22Rv1 (cell line): Measurements from ENCODE around the gene SDHB.

Experiments
- H3K27ac ChIP-seq: fragments of 450-650 bp; 2 replicates; pipeline ENCODE4 v1.5.1; 2017
- ZFX ChIP-seq: fragments of 450-650 bp; IDR thresholded peaks from 2 replicates; pipeline ENCODE4 v1.6.1; 2017; ENCODE audit warnings: antibody characterized with exemption, borderline replicate concordance
- TF ChIP-seq, protein P1 (sequence below): fragments of 450-650 bp; IDR thresholded peaks from 2 replicates; pipeline ENCODE4 v1.5.1; 2017; ENCODE audit warnings: mild to moderate bottlenecking

Gene SDHB

DNA sequence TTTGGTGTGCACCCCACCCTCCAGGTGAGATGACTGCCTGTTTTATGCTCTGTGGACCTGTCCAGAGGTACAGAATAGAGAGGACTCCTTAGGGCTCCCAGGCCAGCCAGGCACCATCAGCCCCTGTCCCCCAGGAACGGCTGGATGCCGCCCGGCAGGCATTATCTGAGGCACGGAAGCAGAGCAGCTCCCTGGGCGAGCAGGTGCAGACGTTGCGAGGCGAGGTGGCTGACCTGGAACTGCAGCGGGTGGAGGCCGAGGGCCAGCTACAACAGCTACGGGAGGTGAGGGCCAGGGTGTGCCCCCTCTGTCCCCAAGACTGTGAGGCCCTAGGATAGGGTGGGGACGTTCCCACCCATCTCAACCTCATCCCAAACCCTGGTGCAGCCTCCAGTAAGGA lies 84.2 kb downstream of the SDHB start:
- H3K27ac ChIP-seq = no peak overlapping the region
- TF ChIP-seq, protein P1, sequence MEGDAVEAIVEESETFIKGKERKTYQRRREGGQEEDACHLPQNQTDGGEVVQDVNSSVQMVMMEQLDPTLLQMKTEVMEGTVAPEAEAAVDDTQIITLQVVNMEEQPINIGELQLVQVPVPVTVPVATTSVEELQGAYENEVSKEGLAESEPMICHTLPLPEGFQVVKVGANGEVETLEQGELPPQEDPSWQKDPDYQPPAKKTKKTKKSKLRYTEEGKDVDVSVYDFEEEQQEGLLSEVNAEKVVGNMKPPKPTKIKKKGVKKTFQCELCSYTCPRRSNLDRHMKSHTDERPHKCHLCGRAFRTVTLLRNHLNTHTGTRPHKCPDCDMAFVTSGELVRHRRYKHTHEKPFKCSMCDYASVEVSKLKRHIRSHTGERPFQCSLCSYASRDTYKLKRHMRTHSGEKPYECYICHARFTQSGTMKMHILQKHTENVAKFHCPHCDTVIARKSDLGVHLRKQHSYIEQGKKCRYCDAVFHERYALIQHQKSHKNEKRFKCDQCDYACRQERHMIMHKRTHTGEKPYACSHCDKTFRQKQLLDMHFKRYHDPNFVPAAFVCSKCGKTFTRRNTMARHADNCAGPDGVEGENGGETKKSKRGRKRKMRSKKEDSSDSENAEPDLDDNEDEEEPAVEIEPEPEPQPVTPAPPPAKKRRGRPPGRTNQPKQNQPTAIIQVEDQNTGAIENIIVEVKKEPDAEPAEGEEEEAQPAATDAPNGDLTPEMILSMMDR = no peak
- no peak for TF ChIP-seq ZFX

DNA sequence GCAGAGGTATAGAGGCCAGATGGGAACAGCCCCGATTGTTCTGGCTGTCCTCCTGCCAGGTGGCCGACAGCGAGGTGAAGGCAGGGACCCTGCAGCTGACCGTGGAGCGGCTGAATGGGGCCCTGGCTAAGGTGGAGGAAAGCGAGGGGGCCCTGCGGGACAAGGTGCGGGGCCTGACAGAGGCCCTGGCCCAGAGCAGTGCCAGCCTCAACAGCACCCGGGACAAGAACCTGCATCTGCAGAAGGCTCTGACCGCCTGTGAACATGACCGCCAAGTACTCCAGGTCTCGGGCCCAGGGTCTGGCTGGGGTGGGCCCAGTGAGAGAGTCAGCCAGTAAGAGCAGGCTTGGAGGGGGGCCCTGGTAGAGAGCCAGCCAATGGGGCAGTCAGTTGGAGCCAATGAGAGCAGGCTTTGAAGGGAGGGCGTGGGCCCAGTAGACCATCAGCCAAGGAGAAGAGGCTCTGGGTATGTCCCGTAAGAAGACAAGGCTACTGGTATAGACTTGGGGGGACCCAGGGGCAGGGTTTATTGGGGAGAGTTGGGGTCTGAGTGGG lies 84.7 kb downstream of the SDHB start:
- TF ChIP-seq, protein P1 = no peak
- no peak for TF ChIP-seq ZFX

More for the DNA sequence above, 84.7 kb downstream of the SDHB start:
- no peak overlapping the region for H3K27ac ChIP-seq
